ENCODE measurements around the gene L3MBTL4.
A peak's percentile ranks its signal among the peaks of the same experiment; 100 is the strongest.

The L3MBTL4 gene

GRCh38 chr18:6406910-6407470 is 7.7 kb downstream of the L3MBTL4 start:
- no peak overlapping the region for H3K4me3 ChIP-seq (replicated peaks; ENCODE audit: low read depth, low read length)
- no peak for DNase-seq (ENCODE audit: extremely low read depth, low read depth)
- TF ChIP-seq, protein P1, sequence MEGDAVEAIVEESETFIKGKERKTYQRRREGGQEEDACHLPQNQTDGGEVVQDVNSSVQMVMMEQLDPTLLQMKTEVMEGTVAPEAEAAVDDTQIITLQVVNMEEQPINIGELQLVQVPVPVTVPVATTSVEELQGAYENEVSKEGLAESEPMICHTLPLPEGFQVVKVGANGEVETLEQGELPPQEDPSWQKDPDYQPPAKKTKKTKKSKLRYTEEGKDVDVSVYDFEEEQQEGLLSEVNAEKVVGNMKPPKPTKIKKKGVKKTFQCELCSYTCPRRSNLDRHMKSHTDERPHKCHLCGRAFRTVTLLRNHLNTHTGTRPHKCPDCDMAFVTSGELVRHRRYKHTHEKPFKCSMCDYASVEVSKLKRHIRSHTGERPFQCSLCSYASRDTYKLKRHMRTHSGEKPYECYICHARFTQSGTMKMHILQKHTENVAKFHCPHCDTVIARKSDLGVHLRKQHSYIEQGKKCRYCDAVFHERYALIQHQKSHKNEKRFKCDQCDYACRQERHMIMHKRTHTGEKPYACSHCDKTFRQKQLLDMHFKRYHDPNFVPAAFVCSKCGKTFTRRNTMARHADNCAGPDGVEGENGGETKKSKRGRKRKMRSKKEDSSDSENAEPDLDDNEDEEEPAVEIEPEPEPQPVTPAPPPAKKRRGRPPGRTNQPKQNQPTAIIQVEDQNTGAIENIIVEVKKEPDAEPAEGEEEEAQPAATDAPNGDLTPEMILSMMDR (IDR thresholded peaks at IDR 0.05; ENCODE audit: low read depth, low read length, missing control alignments) = no peak

DNA sequence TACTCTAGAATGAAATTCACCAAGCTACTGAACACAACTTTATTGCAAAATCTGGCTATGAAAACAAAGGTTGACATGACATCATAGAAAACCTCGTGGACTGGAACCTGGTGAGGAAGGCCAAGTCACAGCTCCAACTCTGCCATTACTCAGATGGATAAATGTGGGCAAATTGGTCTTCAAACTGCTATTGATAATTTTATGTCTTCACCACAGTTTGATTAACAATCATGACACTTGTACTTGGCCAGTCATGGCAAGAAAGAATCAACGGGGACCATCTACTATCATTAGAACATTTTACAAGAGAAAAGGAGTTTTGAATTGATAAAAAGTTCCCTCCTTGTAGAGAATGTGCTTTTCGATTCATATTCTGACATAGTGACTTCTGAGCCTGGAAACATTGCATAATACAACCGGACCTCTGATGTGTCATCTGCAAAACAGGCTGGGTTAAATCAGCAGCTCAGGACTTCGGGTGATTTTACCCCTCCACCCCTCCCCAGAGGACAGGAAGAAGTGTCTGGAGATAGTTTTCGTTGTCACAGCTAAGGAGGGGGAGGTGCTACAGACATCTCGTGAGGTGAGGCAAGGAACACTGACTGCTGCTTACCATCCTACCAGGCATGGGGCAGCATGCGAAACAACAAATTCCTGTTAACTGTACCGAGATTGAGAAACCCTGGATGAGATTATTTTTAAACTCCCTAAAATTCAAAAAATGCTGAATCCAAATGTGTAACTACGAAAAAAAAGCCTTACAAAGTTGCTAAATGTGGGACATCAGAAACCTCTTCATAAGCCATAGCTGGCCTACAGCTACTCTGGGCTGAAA is 8.4 kb downstream of the L3MBTL4 start:
- DNase-seq (ENCODE audit: extremely low read depth, low read depth) = peak; percentile 2
- TF ChIP-seq, protein P1 (IDR thresholded peaks at IDR 0.05; ENCODE audit: low read depth, low read length, missing control alignments) = no peak

GRCh38 chr18:6405237-6406074 is 9.3 kb downstream of the L3MBTL4 start:
- TF ChIP-seq, protein P1 (IDR thresholded peaks at IDR 0.05; ENCODE audit: low read depth, low read length, missing control alignments) = no peak
- DNase-seq (ENCODE audit: extremely low read depth, low read depth) = no peak
- H3K4me3 ChIP-seq (replicated peaks; ENCODE audit: low read depth, low read length) = no peak overlapping the region

More for the DNA sequence above, 8.4 kb downstream of the L3MBTL4 start:
- no peak overlapping the region for H3K4me3 ChIP-seq (replicated peaks; ENCODE audit: low read depth, low read length)

DNA sequence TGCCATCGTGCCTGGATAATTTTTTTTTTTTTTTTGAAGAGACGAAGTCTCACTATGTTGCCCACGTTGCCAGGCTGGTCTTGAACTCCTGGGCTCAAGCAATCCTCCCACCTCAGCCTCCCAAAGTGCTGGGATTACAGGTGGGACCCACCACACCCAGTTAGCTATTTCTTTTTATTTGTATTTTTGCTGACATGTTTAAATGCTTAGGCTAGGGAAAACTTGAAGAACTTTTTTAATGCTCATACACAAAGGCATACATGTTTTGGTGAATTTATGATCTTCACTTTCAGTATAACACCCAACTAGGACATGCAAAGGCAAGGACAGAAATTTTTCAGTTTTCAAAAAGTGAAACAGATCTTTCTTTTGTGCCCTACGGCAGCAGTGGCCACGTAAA is 9.9 kb downstream of the L3MBTL4 start:
- TF ChIP-seq, protein P1 (IDR thresholded peaks at IDR 0.05; ENCODE audit: low read depth, low read length, missing control alignments) = no peak
- no peak for DNase-seq (ENCODE audit: extremely low read depth, low read depth)
- no peak overlapping the region for H3K4me3 ChIP-seq (replicated peaks; ENCODE audit: low read depth, low read length)

- DNase-seq (ENCODE audit: extremely low read depth, low read depth) = no peak
- no peak overlapping the region for H3K4me3 ChIP-seq (replicated peaks; ENCODE audit: low read depth, low read length)
- TF ChIP-seq, protein P1 (IDR thresholded peaks at IDR 0.05; ENCODE audit: low read depth, low read length, missing control alignments) = peak; percentile 29
Observed at GRCh38 chr18:6401687-6402086, 13.0 kb downstream of the L3MBTL4 start.

- TF ChIP-seq, protein P1 (IDR thresholded peaks at IDR 0.05; ENCODE audit: low read depth, low read length, missing control alignments) = no peak
- DNase-seq (ENCODE audit: extremely low read depth, low read depth) = no peak
- H3K4me3 ChIP-seq (replicated peaks; ENCODE audit: low read depth, low read length) = no peak overlapping the region
Observed at GRCh38 chr18:6399776-6400175, 14.9 kb downstream of the L3MBTL4 start.
